Stimulated activated CD4-positive, alpha-beta T cell treated with anti-CD3 and anti-CD28 coated beads, Interleukin-12 subunit alpha, Interleukin-12 subunit beta, amount 100 ng/mL, for 24 hours (primary cell): ENCODE data around the gene CDH23.
"Not testable (repeated sequence)": the region's sequence is repeated elsewhere in the genome, so short reads cannot be mapped to it uniquely, and the experiment has no call there.

Experiments used
- DNase-seq, 2 experiments: peaks; one replicate each; pipeline ENCODE4 v3.0.0-alpha.2; 2020; ENCODE audit warnings: low read depth in 2 of 2

CDH23 gene

DNA sequence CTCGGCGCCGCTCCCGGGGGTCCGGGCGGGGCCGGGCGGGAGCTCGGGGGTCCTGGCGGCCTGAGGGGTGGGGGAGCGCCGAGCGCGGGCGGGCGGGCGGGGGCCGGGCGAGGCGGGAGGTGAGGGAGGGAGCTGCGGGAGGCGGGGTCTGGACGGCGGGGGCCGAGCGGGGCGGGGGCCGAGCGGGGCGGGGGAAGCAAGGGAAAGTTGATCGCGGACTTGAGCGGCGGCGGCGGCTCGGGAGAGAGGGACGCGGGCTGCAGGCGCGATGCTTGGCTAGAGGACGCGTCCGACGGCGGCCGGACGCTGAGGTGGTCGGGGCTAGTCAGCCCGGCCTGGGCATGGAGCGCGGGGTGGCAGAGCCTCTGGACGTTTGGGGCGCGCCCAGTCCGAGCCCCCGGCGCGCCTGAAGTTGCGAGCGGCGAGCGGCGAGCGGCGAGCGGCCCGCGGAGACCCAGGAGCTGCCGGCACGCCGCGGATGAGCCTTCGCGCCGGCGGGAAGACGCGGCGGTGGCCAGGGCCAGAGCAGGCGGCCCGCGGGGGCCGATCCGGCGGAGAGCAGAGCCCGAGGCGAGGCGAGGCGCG lies at the start of gene CDH23:
Gene CDH23 (plus strand): TSS at position 210 of the 585 bp plus-strand sequence. CDS start 42,912 bp downstream, outside the sequence.
- peak in 1 of 2 experiments; percentile 12 for DNase-seq

DNA sequence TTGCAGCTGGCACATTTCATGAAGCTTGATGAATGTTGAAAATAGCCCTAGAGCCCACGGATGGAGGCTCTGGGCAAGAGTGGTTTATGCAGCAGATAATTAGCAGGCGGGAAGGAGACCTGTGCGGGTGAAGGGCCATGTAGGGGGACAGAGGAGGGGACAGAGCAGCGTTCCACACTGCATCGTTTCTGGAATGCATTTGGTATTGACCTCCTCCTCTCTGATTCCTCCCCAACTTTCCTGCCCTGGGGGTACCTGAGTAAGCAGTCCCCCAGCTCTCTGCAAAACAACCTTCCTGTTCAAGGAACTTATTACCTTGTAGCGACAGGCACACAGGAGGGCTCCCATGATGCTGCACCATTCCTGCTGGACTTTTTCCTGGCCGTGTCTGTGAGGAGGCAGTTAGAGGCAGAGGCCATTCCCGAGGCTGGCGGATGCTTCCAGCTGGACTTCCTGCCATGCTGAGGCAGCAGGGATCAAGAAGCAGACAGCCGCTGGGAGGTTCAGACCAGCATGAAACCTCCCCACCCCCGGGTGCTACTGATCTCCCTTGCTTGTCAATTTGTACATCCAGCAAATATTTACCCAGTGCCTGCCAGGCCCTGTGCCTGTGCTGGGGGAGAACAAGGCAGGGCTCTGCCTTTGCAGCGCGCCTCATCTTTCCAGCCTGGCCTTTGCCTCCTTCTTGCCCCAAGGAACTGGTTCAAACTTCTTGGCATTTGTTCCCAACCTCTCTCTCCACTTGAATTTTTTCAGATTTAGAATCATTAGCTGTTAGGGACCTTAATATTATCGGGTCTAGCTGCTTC lies 48.9 kb upstream of the CDH23 start:
- DNase-seq, result no peak

DNA sequence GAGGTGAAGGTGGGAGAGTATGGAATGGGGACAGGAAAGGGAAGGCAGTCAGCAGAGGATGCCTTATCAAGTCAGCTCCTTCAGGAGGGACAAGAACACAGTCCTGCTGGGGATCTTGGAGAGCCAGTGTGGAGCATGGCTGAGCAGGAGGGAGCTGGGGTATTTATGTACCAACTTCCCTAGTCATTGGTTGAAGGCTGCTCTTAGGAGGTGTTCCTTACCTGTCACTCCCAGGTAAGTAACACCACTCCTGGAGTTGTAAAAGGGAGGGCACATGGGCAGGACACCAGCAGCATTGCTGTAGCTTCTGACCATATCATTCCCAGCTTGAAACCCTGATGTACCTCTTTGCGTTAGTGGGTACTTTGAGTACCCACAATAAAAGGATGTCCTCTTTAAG lies 47.9 kb upstream of the CDH23 start:
- no peak for DNase-seq

DNA sequence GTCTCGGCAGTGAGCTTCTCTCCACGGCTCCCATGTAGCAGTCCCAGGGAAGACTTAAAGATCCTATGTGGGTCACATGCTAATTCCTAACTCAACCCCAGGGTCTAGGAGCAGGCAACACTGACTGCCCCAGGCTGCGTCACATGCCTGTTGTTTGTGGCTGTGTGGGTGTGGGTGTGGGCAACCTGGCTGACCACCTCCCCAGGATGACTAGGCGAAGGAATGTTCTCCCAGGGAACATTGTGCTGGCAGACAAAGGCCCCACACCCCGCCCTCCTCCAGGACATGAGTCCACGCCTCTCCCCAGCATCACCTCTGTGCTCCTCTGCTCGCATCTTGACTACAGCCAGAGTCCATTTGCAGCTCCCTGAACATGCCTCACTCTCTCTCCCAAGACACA lies 47.3 kb upstream of the CDH23 start:
- no peak for DNase-seq

DNA sequence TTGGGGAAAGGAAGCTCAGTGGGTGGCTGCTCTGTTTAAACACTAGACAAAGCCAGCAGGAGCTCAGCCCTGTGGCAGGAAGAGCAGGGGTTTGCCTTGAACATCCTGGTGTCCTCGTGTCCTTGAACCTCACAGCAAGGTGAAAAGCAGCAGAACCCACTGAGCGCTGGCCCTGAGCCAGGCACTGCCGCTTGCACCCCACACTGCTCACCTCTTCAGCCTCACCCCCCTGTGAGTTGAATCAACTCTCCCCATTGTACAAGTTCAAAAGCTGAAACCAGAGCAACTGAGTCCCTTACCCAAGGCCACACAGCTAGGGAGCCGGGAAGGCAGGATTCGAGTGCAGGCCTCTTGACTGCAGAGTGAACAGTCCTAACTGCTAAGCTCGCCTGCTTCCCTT lies 45.6 kb upstream of the CDH23 start:
- DNase-seq, result no peak

DNA sequence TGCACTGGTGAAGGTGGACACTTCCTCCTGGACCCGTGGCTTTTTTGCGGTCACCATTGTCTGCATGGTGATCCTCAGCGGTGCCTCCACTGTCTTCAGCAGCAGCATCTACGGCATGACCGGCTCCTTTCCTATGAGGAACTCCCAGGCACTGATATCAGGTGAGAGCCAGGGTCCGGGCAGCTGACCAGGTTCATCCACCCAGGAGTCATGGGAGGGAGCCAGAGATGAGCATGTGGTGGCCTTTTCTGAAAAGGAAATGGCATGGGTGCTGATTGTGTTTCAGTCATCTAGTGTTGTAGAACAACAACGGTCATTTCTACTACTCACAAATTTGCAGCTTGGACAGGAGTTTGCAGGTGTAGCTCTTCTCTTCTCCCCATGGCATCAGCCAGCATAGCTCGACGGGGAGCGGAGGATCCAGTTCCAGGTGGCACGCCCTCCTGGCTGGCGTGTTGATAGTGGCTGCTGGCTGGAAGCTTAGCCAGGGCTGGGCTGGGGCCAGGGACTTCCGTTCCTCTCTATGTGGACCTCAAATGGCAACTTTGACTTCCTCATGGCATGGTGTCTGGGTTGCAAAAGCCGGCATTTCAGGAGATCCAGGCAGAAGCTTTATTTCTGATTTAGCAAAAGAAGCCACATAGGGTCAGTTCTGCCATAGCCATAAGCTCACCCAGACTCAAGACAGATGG lies 44.9 kb upstream of the CDH23 start:
- no peak for DNase-seq

DNA sequence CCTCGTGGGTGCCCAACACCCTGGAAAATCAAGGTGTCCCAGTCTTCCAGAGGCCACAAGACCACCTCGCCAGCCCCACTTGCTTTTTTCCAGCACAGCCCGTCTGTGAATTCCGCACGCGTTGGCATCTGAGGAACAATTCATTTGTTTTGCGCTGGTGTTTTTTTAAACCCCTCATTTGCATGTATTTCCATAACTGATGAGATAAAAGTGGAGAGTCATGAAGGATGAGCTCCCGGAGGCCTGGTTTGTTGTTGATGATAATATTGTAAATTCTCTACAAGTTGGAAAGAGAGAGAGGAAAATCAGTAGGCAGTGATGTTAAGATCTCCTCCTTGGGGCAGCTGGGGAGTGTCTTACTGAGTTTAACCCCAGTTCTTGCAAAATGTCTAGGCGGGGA lies 43.1 kb upstream of the CDH23 start:
- no peak for DNase-seq

DNA sequence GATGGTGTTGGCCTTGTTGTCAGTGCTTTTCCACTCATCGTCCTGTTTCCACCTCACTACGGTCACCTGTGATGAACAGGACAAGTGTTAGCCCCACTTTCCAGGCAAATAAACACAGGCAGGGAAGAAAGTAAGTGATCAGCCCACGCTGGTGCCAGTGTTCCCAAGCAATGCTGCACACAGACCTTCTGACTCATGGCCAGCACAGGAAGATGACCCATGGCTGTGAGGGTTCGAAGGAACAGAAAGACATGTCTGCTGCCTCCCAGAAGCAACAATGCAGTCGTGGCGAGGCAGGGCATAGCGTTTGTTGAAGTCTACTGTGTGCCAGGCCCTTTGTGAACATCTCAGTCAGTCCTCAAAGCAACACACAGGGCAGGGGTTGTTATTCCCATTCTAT lies 41.9 kb upstream of the CDH23 start:
- no peak for DNase-seq

DNA sequence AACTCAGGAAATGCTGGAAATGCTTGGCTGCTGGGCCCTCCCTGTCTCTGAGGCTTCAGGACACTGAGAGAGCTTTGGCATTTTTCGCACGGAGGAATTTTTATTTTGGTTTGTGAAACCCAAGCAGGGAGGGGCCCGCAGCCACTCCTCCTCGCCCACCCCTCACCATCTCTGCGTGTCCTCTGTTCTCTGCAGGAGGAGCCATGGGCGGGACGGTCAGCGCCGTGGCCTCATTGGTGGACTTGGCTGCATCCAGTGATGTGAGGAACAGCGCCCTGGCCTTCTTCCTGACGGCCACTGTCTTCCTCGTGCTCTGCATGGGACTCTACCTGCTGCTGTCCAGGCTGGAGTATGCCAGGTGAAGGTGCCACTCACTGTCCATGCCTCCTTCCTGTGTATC lies 40.8 kb upstream of the CDH23 start:
- DNase-seq, result no peak

DNA sequence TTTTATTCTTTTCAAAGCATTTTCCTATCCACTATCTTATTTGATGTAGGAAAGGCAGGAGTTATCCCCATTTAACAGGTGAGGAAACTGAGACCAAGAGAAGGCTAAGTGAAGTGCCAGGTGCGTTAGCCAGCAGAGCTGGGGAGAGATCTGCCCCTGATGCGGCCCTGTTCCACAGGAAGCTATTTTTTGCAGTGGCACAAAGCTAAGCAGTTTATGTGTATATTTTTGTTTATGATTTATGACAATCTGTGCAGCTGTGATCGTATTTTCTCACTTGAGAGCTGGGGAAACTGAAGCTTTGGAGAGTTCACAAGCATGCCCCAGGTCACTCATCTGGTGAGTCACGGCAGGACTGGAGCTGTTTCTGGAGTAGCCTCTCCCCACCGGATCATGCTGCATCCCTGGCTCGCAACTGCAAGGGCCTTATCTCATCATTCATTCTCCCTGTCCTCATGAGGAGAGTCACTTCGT lies 38.9 kb upstream of the CDH23 start:
- DNase-seq, result no peak

DNA sequence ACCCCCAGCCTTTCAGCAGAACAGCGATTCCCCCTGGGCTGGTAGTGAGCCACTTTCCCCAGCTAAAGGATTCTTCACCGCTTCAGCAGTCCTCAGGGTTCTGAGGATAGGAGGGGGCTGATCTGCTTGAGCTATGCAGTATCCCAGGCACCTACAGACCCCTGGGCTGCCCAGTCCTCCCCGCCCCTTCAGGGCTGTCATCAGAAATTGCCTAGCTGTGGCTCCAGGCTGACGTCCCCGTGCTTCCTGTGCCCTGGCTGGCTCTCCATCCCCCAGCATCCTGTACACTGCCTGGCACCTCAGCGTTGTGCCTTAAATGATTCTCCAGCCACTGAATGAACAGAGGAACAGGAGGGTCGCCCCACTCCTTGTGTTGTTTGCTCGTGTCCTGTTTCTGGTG lies 38.4 kb upstream of the CDH23 start:
- DNase-seq, result no peak

DNA sequence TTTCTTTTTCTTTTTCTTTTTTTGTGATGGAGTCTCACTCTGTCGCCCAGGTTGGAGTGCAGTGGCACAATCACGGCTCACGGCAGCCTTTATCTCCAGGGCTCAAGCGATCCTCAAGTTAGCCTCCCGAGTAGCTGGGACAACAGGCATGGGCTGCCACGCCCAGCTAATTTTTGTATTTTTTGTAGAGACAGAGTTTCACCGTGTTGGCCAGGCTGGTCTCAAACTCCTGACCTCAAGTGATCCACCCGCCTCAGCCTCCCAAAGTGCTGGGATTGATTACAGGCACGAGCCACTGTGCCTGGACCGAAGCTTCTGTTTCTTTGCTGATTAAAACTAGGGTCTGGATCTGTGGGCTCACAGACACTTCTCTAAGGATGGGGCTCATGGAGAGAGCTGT lies 37.8 kb upstream of the CDH23 start:
- not testable (repeated sequence) for DNase-seq

DNA sequence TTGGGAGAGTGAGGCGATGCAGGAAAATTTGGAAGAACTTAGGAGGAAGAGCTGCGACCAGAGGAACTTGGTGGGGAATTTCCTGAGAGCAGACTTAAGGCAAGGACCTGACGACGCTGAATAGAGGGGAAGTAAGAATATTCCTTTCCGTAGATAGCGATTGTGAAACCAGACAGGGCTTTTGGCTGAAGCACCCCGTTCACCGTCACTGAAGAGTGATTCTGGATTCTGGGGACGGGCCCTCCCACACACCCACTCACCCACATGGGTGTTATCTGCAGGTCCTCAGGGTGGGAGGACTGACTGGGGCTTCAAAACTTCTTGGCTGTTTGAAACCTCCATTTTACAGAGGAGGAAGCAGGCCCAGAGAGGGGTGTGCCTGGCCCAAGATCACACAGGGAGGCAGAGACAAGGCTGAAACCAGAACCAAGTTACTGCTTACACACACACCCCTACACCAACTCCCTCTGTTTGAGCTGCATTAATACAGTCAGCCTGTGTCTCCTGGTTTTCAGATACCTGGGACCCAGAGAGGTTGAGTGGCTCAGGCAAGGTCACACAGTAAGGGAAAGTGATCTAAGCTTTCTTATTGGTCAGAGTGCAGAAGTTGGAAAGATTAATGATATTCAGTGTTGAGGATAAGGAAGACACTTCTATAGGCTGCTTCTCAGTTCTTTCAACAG lies 37.2 kb upstream of the CDH23 start:
- no peak for DNase-seq

DNA sequence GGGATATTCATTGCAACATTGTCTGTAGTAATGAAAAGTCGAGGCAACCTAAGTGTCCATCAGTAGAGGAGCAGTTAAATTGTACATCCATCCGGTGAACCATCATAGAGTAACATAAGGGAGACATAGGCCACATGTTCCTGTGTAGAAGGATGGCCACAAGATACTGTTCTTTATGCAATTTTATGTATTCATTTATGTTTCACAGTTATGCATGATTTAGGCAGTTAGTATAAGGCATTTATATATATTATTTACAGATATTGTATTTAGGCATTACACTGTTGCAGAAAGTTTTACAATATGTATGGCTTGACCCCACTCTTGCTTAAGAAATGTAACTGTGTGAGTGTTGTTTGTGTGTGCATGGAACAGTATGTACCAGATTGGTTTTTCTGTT lies 36.0 kb upstream of the CDH23 start:
- no peak for DNase-seq

DNA sequence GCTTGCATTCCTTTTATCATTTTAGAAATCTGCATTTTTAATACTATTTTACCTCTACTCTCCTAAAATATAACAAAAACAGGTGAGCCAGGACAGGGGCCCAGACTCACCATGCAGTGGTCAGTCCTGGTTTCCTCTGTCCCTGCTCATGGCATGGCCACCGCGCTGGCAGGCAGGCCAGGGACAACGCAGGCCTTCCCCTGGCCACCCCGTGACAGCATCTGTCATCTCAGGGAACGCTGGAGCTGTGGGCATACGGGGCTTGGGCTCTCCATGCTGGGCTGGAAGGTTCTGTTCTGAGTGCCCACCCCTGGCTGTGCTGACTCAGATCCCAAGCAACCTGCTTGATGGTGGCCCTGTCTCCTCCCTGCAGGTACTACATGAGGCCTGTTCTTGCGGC lies 35.1 kb upstream of the CDH23 start:
- DNase-seq, result no peak

DNA sequence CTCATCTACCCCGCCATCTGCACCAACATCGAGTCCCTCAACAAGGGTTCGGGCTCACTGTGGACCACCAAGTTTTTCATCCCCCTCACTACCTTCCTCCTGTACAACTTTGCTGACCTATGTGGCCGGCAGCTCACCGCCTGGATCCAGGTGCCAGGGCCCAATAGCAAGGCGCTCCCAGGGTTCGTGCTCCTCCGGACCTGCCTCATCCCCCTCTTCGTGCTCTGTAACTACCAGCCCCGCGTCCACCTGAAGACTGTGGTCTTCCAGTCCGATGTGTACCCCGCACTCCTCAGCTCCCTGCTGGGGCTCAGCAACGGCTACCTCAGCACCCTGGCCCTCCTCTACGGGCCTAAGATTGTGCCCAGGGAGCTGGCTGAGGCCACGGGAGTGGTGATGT lies 34.6 kb upstream of the CDH23 start:
- DNase-seq, result no peak

DNA sequence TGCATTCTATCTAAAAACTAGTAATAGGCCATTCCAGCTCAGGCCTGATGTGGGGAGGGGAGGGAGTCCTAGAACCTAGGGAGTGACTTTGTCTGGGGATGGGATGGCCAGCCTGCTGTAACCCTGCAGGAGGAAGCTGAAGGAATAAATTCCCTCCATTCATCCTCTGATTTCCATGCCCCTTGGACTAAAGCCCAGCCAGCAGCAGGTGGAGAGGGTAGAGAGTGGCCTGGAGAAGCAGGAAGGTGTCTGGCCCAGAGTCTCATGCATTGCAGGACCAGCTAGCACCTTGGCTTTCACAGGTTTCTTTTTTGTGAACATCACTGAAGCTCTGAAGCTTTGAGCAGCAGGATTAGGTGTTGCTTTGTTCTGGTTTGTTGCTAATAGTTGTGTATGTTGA lies 32.8 kb upstream of the CDH23 start:
- no peak for DNase-seq

DNA sequence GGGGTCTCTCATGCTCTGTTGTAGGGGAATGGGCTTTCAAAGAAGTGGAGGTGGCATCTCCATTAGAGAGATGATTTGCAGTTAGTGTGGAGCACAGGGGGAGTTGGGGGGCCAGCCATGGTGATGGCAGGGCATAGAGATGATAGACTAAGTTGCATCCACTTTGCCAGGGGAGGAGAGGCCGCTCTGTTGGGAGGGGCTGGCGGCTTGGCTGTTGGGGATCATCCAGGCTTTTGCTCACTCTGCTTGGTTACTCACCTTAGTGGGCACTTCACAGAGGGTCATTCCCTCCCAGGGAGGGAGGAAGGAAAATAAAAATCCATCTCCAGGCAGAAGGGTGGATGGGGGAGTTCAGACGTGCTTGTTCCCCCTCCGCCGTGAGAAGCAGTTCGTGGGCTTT lies 31.4 kb upstream of the CDH23 start:
- no peak for DNase-seq

DNA sequence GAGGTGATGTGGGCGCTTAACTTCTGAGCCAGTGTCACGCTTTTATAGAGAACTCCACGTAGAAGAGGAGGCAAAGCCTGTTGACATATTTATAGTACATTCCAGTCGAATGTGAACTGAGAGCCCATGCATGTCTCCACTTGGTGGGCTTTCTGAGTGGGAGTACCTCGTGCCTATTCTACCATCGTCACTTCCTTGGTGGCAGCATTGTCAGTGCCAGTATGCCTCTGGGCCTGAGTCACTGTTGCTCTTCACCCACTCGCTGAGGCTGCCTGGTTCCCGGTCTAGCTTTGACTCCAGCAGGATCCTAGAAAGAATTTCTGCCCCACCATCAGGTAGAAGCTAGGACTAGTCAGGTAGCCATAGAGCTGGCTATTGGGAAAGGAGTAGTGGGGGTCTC lies 30.0 kb upstream of the CDH23 start:
- DNase-seq, result no peak

DNA sequence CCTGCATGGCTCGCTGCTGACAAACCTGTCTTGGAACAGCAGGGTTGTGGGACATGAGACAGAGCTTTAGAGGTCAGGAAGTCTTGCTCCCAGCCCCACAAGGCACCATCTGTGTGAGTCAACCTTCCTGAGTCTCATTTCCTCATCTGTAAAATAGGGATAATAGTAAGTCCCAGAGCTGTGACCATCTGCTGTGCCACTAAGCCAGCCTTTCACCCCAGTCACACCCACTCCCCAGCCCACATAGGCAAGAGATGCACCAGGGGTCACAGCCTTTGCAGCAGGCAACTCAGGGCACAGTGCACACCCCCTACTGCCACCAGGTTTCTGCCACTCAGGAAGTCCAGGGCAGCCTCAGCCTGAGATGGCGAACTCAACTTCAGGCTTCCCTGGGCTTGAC lies 29.4 kb upstream of the CDH23 start:
- DNase-seq, result no peak

DNA sequence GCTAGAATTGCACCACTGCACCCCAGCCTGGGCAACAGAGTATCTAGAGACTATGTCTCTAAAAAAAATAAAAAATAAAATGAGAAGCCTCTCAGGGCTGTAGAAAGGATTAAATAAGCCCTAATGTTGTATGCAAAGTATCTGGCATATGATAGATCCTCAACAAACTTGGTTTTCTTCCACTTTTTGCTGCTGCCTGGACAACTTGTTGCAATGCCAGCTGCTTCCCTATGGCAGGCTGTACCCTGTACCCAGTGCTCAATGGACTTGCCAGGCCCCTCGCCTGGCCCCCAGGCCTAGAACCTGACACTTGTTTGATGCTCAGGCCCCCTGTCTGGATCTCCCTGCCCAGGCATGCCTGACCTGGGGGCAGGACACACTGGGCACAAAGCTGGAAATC lies 28.5 kb upstream of the CDH23 start:
- DNase-seq, result no peak

DNA sequence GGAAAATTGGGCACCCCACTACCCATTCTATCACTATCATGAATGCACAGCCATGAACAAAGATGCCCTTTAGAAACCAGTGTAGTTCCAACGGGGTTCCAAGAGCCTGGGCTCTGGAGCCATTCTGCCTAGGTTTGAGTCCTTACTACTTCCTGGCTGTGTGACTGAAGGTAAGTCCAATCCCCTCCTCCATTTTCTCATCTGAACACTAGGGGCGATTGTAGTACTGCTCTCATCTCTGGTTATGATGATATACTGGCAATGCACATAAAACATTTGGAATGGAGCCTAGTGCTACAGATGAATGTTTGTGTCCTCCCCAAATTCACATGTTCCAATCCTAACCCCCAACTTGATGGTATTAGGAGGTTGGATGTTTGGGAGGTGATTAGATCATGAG lies 28.1 kb upstream of the CDH23 start:
- DNase-seq, result no peak
